HS-27A (cell line): ENCODE data around the gene LINC01488.

ENCODE experiments used
- DNase-seq: peaks from one replicate; pipeline ENCODE4 v3.0.0-alpha.2; 2012; ENCODE audit warnings: low read depth, missing footprints

Gene LINC01488

DNA sequence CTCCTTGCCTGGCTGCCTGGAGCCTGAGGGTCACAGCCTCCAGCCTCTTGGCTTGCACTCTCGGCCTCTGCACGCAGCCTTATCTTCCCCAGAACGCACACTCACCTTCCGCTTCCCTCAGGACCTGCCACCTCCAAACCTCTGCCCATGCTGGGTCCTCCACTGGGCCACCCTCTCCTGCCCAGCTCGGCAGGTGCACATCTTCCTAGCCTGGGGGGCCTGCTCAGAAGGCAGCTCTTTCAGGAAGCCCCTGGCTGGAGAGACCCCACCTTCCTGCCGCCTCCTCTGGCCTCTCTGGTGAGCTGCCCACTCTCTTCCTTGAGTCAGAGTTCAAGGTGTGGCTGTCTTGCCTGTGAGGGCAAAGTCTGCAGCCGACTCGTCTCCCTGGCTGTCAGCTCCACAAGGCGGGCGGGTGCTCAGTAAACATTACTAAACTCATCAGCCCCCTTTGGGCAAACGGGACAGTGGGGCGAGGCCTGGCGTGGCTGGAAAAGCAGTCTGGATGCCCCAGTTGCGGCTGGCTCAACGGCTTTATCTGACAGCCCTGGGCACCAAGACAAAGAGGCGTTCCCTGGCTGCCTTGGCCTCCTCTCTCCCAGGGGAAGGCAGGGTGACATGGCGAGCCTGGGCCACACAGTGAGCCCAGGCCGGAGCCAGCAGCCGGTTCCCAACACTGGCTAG is 1.7 kb upstream of the LINC01488 start:
- no peak for DNase-seq

DNA sequence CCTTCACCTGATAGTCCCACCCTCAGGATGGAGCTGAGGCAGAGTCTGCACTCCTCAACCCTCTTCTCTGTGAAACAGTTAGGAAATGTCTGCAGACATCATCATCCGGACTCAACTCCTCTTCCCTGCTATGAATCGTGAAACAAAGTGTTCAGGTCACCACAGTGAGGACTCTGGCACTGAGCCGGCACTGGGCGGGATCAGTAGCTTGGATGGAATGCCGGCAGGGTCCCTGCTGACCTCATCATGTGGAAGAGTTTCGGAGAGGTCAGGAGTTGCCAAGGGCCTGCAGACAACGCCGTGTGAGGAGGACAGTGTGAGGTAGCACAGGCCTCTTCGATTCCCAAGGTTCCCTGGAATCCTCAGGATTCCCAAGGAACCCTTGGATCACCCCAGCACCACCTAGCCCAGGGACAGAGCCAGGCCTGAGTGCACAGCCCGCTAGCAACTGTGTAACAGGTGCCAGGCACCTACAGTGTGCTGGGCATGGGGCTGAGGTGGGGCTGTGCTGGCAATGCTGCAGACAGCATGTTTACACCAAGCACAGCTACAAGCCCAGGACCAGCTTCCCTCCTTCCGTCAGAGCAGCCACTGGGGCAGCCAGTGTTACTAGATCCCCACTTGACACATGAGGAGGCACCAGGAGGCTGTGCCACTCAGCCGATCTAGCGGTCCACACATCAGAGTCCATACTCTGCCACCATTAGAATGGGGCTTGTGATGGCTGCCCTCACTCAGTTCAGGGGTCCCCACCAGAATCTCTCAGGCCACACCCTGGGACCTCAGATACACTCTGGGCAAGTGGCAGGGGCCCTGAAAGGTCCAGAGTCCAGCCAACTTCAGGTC is 693 bp upstream of the LINC01488 start:
- DNase-seq, result no peak

DNA sequence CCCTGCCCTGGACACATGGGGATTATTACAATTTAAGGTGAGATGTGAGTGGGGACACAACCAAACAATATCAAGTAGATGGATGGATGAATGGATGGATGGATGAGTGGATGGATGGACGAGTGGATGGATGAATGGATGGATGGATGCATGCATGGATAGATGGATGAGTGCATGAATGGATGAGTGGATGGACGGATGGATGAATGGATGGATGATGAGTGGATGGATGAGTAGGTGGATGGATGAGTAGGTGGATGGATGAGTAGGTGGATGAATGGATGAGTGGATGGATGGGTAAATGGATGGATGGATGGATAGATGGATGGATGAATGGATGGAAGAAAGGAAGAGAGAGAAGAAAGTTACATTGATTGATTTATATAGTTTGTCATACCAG is 859 bp downstream of the LINC01488 start:
- DNase-seq, result no peak

DNA sequence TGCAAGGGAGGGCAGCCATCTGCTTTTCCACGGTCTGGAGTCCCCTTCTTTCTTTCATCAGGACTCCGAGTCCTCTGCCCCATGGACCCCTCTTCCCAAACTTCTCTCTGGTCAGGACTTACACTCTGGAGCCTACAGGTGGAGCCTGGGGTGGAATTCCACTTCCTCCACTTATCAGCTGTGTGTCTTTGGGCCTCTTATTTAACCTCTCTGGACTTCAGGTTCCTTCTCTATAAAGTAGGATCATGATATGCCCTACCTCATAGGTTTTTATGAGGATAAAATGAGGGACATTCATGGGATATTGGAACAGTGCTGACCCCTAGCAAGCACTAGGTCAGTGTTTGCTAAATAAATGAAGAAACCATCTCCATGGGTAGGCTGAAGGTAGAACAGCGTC is 1.7 kb downstream of the LINC01488 start:
- no peak for DNase-seq

DNA sequence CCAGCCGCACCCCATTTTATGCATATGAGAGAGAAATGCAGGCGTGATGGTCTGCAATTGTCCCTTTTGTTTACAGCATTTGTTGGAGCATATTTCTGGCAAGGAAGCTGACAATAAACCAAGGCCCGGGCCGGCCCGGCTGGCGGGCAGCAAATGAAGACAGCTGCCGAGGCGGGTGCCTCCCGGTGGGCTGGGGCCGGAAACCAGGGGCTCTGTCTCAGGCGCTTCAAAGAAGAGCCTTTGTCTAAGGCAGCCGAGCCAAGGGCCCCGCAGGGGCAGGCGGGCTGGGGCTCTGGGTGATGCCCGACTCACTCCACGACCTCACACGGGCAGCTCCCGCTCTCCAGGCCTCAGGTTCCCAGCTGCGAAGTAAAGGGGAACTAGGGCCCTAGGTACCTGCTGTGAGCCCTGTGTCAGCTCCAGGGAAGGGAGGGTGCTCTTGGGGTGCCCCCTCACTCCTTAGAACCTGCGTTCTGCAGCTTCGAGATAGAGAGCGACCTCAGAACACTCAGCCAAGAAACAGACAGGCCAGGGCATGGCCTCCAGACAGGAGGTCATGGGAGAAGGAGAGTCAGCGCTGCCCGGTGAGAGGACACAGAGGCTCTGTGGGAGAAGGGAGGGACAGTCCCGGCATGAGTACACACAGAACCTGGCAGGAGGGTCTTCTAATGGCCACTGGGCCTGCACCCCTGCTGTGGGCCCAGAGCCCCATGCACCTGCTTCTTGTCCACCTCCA is 2.4 kb downstream of the LINC01488 start:
- DNase-seq, result no peak

DNA sequence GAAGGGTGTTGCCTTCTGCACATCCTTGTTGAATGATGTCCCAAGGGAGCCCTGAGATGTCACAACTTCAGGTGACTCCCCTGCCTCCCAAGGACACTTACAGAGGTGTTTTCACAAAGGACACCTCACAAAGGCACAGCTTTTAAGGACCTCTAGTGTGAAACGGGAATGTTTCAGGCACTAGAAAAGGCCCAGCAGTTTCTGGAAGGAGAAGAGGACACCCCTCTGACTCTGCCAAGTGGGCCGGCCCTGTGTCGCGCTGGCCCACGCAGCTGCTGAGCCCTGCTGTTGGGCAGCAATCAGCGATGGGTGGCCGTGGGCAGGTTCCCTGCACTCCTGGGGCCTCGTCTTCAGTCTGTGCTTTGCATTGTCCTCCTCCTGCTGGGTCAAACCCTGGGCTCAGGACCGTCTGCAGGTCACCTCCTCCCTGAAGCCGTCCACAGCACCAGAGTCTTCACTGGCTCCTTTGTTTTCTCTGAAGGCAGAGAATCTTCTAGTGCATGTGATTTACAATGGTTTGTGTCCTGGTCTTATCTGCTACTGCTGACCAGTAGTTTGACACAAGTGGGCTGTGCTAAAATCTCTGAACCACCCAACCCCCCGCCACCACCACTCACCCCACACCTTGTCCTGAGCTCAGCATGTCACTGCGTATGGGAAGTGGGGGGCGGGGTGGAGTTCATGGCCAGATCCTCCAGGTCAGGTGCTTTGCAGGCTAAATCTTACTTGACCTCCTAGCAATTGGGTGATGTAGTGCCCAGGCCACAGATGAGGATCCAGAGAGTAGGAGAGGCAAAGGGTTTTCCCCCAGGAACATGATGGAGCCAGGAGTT is 3.2 kb downstream of the LINC01488 start:
- DNase-seq, result no peak

DNA sequence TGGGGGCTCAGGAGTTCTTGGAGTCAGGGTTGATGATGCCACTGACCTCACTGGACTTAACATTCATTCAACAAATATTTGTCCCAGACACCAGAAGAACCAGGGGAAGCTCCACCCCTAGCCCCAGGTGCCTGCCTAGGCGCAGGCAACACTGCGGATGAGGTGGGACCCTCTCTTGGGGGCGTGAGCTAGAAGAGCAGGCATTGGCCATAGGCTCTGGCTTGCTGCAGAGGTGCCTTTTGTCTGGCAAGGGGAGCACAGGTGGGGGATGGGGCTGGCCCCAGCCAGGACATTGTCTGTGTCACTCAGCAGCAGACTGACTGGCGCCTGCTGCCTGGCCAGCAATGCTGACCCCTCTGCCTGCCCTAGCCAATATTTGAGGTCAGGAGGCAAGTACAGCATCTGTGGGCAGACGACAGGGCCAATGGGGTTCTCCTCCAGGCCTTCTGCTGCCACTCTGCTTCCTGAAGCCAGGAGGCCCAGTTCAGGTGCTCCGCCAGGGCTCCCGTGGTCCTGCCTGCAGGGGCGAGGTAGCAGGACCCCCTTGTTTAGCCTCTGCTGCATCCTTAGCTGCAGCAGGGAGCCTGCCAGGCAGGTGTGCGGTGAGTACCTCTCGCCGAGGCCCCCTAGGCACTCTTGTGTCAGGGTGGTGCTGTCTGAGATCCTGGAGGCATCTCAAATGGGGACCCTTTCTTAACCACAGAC is 4.0 kb downstream of the LINC01488 start:
- DNase-seq, result no peak

DNA sequence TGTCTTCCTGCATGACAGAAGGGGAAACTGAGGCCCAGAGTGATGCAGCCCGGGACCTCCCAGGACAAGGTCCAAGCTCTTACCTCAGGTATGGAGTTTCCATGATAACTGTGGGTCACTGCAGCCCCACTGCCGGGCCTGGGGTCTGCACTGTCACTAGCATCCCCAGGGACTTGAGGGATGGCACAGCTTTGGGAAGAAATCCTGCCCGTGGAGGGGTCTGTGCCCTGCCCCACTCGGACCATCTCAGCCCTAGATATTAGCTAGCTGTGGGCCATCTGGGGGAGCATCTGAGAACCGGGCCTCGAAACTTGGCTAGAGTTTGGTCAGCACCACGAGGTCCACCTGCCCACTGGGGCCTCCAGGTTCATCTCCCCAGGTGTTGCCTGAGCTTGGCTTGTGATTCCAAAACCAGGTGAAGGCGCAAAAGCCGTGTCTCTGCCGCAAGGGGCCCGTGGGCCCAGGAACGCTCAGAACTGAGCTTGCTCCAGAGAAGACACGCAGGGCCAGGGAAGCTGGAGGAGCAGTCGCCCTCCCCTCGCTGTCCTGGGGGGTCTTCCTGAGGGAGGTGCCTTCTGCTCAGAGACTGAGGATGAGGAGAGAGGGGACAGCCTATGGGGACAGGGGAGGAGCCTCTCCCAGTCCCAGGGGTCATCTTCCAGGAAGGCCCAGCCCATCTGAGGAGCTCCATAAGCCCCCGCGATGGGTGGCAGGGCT is 4.8 kb downstream of the LINC01488 start:
- no peak for DNase-seq

DNA sequence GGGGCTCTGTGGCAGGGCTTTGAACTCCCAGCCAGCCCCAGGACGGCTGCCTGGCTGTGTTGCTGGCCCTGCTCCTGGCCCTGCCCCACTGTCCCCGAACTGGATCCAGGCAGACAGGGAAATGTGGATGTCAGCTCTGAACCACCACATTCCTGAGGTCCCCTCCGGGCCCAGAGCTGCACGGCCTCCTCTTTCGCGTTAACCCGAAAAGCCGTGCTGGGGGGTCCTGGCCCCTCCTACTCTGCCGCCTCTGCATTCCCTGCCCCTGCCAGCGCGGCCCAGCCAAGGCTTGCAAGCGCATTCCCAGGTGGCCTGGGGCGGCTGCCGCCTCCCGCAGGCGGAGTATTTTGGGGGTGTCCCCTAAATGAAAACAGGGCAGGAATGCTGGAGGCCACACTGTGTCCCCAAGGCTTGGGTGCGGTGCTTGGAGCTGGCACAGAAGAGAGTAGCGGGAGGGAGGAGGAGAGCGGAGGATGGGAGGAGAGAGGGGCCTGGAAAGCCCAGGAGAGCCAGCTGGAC is 5.4 kb downstream of the LINC01488 start:
- no peak for DNase-seq

DNA sequence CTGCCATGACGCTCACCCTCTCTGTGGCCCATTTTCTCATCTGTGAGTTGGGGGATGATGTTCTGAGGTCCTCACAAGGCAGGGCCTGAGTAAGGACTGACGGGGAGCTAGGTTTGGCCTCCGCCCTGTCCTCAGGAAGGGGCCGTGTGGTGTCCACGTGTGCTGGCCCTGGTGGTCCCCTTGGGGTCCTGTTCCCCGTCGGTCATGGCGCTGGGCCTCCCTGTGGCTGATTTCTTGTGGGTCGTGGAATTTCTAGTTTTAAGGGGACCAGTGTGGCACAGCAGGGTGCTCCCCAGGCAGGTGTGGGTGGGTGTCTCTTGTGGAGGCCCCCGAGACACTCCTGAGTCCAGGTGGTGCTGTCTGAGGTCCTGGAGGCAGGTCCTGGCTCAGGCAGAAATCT is 5.9 kb downstream of the LINC01488 start:
- no peak for DNase-seq

DNA sequence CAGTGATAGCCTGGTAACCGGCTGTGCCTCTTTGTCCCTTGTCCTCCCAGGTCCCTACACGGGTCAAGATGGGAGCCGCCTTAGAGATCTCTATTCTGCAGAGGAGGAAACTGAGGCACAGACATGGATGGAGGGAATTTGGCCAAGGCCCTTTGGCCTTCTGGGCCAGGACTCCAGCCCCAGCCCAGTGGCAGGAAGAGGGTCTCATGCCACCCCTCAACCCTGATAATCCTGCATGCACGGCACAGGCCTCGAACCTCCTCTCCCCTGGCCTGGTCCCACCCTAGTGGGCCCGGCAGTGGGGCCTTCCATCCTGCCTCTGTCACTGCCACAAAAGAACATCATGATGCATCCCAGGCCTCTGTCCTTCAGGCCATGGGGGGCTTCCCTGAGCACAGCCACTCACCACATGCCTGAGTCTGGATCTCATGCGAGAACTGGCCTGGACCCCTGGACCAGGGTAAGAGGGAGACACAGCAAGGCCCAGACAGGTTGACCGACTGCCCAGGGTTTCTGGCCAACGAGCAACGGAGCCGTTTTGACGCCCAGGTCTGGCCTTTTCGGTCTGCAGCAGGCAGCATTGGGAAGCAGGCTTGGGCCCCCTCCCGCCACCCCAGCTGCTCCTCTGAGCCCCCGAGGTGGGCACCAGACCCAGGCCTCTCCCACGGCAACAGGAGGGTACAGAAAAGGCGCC is 6.5 kb downstream of the LINC01488 start:
- no peak for DNase-seq

DNA sequence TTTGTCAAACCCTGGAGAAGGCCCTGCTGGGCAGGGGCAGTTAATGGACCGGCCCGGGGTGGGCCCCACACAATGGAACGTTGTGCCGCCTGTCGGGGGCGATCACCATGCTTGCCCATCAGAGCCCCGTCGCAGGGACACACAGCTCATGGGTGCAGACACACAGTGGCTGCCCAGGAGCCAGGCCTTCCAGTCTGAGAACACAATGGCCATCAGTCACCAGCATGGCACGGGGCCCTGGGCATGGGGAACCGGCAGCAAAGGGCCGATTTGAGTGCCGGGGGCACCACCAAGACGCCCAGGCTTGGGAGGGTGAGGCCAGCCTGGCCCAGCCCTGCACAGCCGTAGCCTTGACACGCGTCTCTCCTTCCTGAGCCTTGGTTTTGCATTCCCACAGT is 7.1 kb downstream of the LINC01488 start:
- DNase-seq, result no peak

DNA sequence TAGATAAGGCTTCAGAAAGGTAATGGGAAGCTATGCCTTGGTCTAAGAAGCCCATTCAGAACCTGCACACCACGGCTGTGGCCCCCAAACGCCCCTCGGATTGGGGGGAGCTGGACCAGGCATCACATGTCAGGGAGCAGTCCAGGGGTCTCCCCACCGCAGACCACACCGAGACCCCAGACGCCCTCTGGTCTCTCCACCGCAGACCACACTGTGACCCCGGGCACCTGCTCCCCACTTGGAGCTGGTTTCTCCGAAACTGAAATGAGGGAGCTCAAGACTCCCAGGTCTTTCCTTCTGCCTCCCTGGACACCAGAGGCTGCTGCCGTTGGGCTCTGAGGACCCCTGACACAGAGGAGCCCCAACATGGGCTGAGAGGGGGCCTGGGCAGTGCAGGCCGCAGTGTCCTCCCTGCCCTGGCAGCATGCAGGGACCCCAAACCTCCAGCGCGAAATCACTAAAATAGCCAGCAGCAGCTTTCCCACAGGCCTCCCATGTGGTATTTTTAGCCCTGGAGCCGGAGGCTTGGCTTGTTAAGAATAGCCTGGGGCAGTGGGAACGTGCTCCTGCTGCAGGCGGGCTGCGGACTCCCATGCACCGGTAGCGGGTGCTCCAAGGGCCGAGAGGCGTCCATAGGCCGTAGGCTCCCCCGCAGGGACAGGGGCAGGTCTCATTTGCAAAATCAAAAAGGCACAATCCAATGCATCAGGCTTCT is 7.7 kb downstream of the LINC01488 start:
- DNase-seq, result no peak

DNA sequence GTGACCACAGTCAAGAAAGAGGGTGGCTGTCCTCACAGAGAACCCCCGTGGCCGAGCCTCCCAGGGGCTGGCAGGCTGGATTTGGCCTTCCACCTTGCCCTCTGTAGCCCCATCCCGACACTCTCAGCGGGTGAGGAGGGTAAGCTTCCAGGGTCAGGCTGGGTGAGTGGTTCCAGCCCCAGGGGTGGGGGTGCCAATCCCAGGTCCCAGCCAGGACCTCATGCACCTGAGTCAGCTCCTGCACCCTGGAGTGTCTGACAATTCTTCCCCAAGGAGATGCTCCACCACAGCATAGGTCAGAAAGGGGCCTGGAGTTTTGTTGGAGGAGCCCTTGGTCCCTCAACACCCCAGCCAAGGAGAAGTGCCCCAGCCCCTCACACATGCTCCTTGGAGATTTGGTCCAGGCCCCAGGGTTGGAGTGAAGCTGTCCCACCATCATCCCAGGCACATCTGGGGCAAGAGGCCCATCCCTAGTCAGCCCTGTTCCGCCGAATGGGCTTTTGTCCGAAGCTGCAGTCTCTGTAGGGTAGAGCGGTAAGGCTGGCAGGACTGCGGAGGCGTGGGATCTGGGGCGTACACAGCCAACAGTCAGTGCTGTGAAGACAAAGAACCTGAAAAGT is 8.4 kb downstream of the LINC01488 start:
- DNase-seq, result no peak

DNA sequence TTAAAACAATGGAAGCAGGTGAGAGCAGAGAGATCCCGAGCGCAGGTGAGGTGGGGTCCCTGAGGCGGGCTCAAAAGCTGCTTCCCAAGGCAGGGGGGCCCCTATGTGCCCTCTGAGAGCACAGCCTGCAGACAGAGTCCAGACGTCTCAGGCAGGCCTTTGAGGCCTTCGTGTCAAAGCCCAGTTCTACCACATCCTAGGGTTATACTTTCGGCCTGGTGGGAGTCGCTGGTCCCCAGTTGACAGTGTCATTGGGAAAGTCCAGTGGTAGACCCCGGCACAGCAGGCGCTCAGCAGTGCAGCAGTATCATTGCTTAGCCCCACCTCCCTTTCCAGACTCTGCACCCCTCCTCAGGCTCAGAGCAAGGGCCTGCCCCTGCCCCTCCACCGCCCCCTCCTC is 9.1 kb downstream of the LINC01488 start:
- no peak for DNase-seq

DNA sequence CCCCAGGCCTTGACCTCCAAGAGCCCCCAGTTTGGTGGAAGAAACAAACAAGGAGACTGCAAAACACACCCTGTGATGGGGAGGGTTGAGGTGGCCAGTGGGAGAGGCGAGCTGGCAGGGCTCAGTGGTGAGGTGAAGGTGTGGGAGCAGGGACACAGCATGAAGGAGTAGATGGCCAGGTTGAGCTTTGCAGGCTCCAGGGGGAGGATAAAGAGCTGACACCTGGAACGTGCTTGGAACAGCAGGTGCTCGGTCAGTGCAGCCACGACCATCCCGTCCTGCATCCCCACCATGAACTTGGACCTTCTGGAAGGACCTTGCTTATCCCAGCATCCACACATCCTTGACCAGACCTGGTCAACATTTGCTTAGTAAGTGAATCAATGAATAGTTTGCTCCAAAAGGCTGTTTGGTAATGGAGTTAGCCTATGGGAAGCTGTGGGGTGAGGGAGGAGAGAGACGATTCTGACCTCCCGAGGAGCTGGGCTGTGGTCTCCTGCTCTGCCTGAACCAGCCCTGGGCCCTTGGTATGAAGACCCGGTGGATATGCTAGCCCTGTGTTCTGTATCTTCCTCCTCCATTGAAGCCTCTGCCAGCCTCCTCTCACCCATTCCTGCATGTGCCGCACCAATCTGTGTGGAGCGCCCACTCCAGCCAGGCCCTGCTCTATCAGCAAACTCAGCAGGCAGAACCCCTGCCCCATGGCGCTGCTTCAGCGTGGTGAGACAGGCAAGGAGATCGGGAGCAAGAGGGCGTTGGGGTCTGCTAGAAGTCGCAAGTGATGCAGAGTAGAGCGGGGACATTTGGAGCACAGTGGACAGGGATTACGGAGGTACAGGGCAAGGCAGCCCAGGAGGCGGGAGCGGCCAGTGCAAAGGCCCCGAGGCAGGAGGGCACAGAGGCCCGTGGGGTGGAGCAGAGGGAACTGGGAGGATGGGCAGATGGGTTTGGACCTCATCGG is 9.9 kb downstream of the LINC01488 start:
- no peak for DNase-seq

DNA sequence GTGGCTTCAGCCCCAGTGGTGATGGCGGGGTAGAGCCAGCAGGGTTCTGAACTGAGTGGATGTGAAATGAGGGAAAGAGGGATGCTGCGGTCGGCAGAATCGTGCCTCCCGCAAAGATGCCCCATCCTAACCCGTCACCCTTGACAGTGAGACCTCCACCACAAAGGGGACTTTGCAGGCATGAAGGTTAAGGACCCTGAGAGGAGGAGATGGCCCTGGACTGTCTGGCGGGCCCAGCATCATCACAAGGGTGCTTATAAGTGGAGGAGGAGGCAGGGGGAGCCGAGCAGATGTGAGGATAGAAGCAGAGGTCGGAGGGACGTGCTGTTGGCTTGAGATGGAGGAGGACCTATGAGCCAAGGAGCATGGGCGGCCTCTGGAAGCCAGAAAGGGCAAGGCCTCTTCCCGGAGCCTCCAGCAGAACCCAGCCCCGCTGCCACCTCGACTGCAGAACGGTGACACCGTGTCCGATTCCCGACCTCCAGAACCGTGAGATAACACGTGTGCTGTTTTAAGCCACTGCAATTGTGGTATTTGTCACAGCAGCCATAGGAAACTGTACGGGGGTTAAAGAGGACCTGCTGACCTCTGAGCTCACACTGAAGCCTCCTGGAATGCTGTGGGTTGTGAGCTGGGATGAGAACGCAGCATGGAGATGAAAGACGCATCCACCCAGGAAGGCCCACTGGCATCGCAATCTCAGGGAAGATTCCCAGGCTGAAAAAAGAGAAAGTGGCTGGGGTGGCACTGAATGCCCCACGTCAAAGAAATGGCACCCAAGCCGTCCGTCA is 10.9 kb downstream of the LINC01488 start:
- DNase-seq, result no peak
